Measurements from ENCODE around the gene CLASRP.

Gene CLASRP

GRCh38 chr19:45095496-45096413 is 56.9 kb downstream of the CLASRP start:
- H3K9me3 ChIP-seq (ENCODE audit: control insufficient read depth, low read length), result no peaks in the 10 kb centered on the region
- H3K27me3 ChIP-seq (ENCODE audit: control insufficient read depth, insufficient read depth, low read length), result no peaks in the 10 kb centered on the region
- H3K36me3 ChIP-seq (ENCODE audit: control insufficient read depth, insufficient read depth, low read length), result no peaks in the 10 kb centered on the region
- H3K9ac ChIP-seq (ENCODE audit: low read length), result no peak overlapping the region
- no peak overlapping the region for H3K4me3 ChIP-seq (ENCODE audit: low read length)
- peaks cover 74% of the 10 kb centered on the region for H3K4me1 ChIP-seq (ENCODE audit: control insufficient read depth, insufficient read depth, low read length)

- Histone ChIP-seq H3K4me3 (ENCODE audit: low read length) (no peak overlapping the region), H3K36me3 (ENCODE audit: control insufficient read depth, insufficient read depth, low read length) (no peaks in the 10 kb centered on the region), H3K9ac (ENCODE audit: low read length) (peak overlapping the region; percentile 42), H3K4me1 (ENCODE audit: control insufficient read depth, insufficient read depth, low read length) (peaks cover 78% of the 10 kb centered on the region), H3K27me3 (ENCODE audit: control insufficient read depth, insufficient read depth, low read length) (no peaks in the 10 kb centered on the region), H3K9me3 (ENCODE audit: control insufficient read depth, low read length) (no peaks in the 10 kb centered on the region)
Observed at GRCh38 chr19:45096700-45097099, 57.9 kb downstream of the CLASRP start.

GRCh38 chr19:45097450-45097775 is 58.6 kb downstream of the CLASRP start:
- Histone ChIP-seq H3K9ac (ENCODE audit: low read length) (peak overlapping the region; percentile 42), H3K4me1 (ENCODE audit: control insufficient read depth, insufficient read depth, low read length) (peaks cover 85% of the 10 kb centered on the region), H3K36me3 (ENCODE audit: control insufficient read depth, insufficient read depth, low read length) (no peaks in the 10 kb centered on the region), H3K27me3 (ENCODE audit: control insufficient read depth, insufficient read depth, low read length) (no peaks in the 10 kb centered on the region), H3K4me3 (ENCODE audit: low read length) (no peak overlapping the region), H3K9me3 (ENCODE audit: control insufficient read depth, low read length) (no peaks in the 10 kb centered on the region)

GRCh38 chr19:45097776-45098520 is 59.1 kb downstream of the CLASRP start:
- Histone ChIP-seq H3K4me3 (ENCODE audit: low read length) (no peak overlapping the region), H3K4me1 (ENCODE audit: control insufficient read depth, insufficient read depth, low read length) (peaks cover 91% of the 10 kb centered on the region), H3K9ac (ENCODE audit: low read length) (peak overlapping the region; percentile 42), H3K36me3 (ENCODE audit: control insufficient read depth, insufficient read depth, low read length) (no peaks in the 10 kb centered on the region), H3K9me3 (ENCODE audit: control insufficient read depth, low read length) (no peaks in the 10 kb centered on the region), H3K27me3 (ENCODE audit: control insufficient read depth, insufficient read depth, low read length) (no peaks in the 10 kb centered on the region)

GRCh38 chr19:45098521-45099466 is 59.9 kb downstream of the CLASRP start:
- Histone ChIP-seq H3K4me3 (ENCODE audit: low read length) (no peak overlapping the region), H3K4me1 (ENCODE audit: control insufficient read depth, insufficient read depth, low read length) (peaks cover 96% of the 10 kb centered on the region), H3K9me3 (ENCODE audit: control insufficient read depth, low read length) (no peaks in the 10 kb centered on the region)

GRCh38 chr19:45099467-45100191 is 60.8 kb downstream of the CLASRP start:
- no peaks in the 10 kb centered on the region for H3K36me3 ChIP-seq (ENCODE audit: control insufficient read depth, insufficient read depth, low read length)
- peak overlapping the region; percentile 40 for H3K9ac ChIP-seq (ENCODE audit: low read length)
- no peaks in the 10 kb centered on the region for H3K27me3 ChIP-seq (ENCODE audit: control insufficient read depth, insufficient read depth, low read length)
- no peaks in the 10 kb centered on the region for H3K9me3 ChIP-seq (ENCODE audit: control insufficient read depth, low read length)
- H3K4me3 ChIP-seq (ENCODE audit: low read length), result no peak overlapping the region
- H3K4me1 ChIP-seq (ENCODE audit: control insufficient read depth, insufficient read depth, low read length), result peaks cover 98% of the 10 kb centered on the region

More at GRCh38 chr19:45098521-45099466, 59.9 kb downstream of the CLASRP start:
- peak overlapping the region; percentile 40 for H3K9ac ChIP-seq (ENCODE audit: low read length)
- H3K36me3 ChIP-seq (ENCODE audit: control insufficient read depth, insufficient read depth, low read length), result no peaks in the 10 kb centered on the region
- no peaks in the 10 kb centered on the region for H3K27me3 ChIP-seq (ENCODE audit: control insufficient read depth, insufficient read depth, low read length)

GRCh38 chr19:45100201-45100600 is 61.4 kb downstream of the CLASRP start:
- Histone ChIP-seq H3K27me3 (ENCODE audit: control insufficient read depth, insufficient read depth, low read length) (no peaks in the 10 kb centered on the region), H3K4me1 (ENCODE audit: control insufficient read depth, insufficient read depth, low read length) (peaks cover 98% of the 10 kb centered on the region), H3K4me3 (ENCODE audit: low read length) (no peak overlapping the region), H3K9me3 (ENCODE audit: control insufficient read depth, low read length) (no peaks in the 10 kb centered on the region), H3K9ac (ENCODE audit: low read length) (peak overlapping the region; percentile 40), H3K36me3 (ENCODE audit: control insufficient read depth, insufficient read depth, low read length) (no peaks in the 10 kb centered on the region)

GRCh38 chr19:45100846-45101252 is 62.0 kb downstream of the CLASRP start:
- H3K27me3 ChIP-seq (ENCODE audit: control insufficient read depth, insufficient read depth, low read length), result no peaks in the 10 kb centered on the region
- H3K4me1 ChIP-seq (ENCODE audit: control insufficient read depth, insufficient read depth, low read length), result peaks cover 98% of the 10 kb centered on the region
- no peaks in the 10 kb centered on the region for H3K9me3 ChIP-seq (ENCODE audit: control insufficient read depth, low read length)
- H3K9ac ChIP-seq (ENCODE audit: low read length), result peak overlapping the region; percentile 37
- H3K36me3 ChIP-seq (ENCODE audit: control insufficient read depth, insufficient read depth, low read length), result no peaks in the 10 kb centered on the region
- no peak overlapping the region for H3K4me3 ChIP-seq (ENCODE audit: low read length)

- no peaks in the 10 kb centered on the region for H3K9me3 ChIP-seq (ENCODE audit: control insufficient read depth, low read length)
- peak overlapping the region; percentile 37 for H3K9ac ChIP-seq (ENCODE audit: low read length)
- H3K36me3 ChIP-seq (ENCODE audit: control insufficient read depth, insufficient read depth, low read length), result no peaks in the 10 kb centered on the region
- no peaks in the 10 kb centered on the region for H3K27me3 ChIP-seq (ENCODE audit: control insufficient read depth, insufficient read depth, low read length)
- no peak overlapping the region for H3K4me3 ChIP-seq (ENCODE audit: low read length)
- peaks cover 92% of the 10 kb centered on the region for H3K4me1 ChIP-seq (ENCODE audit: control insufficient read depth, insufficient read depth, low read length)
Observed at GRCh38 chr19:45101806-45102205, 63.0 kb downstream of the CLASRP start.

GRCh38 chr19:45102481-45102880 is 63.6 kb downstream of the CLASRP start:
- Histone ChIP-seq H3K36me3 (ENCODE audit: control insufficient read depth, insufficient read depth, low read length) (no peaks in the 10 kb centered on the region), H3K9ac (ENCODE audit: low read length) (peak overlapping the region; percentile 26), H3K27me3 (ENCODE audit: control insufficient read depth, insufficient read depth, low read length) (no peaks in the 10 kb centered on the region), H3K4me3 (ENCODE audit: low read length) (no peak overlapping the region), H3K4me1 (ENCODE audit: control insufficient read depth, insufficient read depth, low read length) (peaks cover 85% of the 10 kb centered on the region), H3K9me3 (ENCODE audit: control insufficient read depth, low read length) (no peaks in the 10 kb centered on the region)

- H3K4me1 ChIP-seq (ENCODE audit: control insufficient read depth, insufficient read depth, low read length), result peaks cover 79% of the 10 kb centered on the region
- no peaks in the 10 kb centered on the region for H3K9me3 ChIP-seq (ENCODE audit: control insufficient read depth, low read length)
- no peaks in the 10 kb centered on the region for H3K27me3 ChIP-seq (ENCODE audit: control insufficient read depth, insufficient read depth, low read length)
- H3K4me3 ChIP-seq (ENCODE audit: low read length), result no peak overlapping the region
- H3K9ac ChIP-seq (ENCODE audit: low read length), result peak overlapping the region; percentile 26
- H3K36me3 ChIP-seq (ENCODE audit: control insufficient read depth, insufficient read depth, low read length), result no peaks in the 10 kb centered on the region
Observed at GRCh38 chr19:45103156-45103507, 64.3 kb downstream of the CLASRP start.
